HG03060 (cell line): Measurements from ENCODE around the gene TMEM176A.
"Not testable (repeated sequence)": the region's sequence is repeated elsewhere in the genome, so short reads cannot be mapped to it uniquely, and the experiment has no call there.

Experiments
- ATAC-seq: cut with Tn5 transposase; IDR thresholded peaks from one replicate; pipeline ENCODE4 v1.9.1; 2021; ENCODE audit warnings: low read depth, moderate number of reproducible peaks; ENCODE audit not compliant: unreplicated experiment

TMEM176A gene, protein sequence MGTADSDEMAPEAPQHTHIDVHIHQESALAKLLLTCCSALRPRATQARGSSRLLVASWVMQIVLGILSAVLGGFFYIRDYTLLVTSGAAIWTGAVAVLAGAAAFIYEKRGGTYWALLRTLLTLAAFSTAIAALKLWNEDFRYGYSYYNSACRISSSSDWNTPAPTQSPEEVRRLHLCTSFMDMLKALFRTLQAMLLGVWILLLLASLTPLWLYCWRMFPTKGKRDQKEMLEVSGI

DNA sequence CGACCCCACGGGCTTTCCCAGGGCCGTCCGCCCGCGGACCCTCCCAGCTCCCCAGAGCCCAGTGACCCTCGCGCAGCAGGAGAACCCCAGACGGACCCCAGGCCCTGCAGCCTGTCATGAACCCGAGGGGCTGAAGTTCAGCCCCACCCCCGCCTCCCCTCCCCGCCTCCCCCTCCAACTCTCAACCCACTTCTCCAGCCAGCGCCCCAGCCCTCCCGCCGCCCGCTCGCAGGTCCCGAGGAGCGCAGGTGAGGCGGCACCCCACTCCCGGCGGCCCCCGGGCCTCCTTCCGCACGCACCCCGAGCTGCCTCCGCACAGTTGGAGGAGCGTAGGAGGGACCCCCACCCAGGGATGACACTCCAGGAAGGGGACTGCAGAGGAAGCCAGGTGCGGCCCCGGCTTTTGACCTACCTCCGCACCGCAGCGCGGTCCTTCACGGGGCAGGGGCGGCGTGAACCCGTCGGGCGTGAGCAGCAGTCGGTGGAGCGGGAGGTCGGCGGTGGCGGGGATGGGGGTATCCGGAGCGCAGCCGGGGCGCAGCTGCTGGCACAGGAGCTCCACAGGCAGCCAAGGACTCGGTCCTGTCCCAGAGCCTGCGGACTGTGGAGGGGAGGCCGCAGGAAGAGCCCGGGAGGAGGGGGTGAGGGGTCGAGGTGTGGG lies at the start of gene TMEM176A:
Gene TMEM176A, plus strand, starts transcription at position 189 of the 661 bp plus-strand sequence. CDS start 782 bp downstream, outside the sequence.
- ATAC-seq: no peak

GRCh38 chr7:150751702-150752101 lies 48.9 kb upstream of the TMEM176A start:
- no peak for ATAC-seq

DNA sequence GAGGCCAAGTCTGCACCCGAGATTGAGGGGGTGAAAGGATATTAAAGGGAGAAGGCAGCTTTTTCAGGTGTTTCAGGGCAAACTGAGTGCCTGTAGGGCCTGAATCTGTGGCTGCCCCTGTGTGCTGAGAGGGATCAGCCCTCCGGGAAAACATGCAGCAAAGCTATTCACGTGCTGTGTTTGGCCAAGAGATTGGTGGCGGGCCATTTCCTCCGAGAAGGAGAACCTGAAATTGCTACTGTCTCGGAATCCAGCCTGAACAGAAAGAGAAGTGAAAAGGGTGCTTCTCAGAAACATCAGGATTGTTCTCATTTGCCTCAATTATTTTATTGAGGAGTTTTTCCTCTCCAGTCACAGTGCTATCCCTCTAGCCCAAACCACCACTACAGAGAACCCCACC lies 47.3 kb upstream of the TMEM176A start:
- ATAC-seq: no peak

DNA sequence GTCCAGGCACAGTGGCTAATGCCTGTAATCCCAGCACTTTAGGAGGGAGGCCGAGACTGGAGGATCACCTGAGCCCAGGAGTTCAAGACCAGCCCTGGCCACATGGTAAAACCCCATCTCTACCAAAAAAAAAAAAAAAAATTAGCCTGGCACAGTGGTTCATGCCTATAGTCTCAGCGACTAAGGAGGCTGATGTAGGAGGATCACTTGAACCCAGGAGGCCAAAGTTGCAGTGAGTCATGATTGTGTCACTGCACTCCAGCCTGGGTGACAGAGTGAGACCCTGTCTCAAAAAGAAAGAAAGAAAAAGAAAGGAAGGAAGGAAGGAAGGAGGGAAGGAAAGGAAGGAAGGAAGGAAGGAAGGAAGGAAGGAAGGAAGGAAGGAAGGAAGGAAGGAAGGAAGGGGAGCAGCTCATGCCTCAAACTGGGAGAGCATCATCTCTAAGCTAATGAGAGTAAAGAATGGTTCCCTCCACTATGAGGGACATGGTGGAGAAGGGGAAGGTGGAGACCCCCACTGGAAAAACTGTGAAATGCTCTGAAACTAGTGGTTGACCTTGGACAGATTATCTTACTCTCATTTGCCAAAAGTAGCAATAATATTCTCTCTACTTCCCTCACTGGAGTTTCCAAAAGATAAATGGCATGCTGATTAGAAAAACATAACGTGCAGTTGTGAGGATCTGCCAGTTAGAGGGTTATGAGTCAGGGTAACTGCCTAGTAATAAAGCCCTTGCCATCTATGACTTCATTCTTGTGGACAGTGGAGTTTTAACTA lies 46.6 kb upstream of the TMEM176A start:
- ATAC-seq: no peak

GRCh38 chr7:150754951-150755350 lies 45.6 kb upstream of the TMEM176A start:
- no peak for ATAC-seq

DNA sequence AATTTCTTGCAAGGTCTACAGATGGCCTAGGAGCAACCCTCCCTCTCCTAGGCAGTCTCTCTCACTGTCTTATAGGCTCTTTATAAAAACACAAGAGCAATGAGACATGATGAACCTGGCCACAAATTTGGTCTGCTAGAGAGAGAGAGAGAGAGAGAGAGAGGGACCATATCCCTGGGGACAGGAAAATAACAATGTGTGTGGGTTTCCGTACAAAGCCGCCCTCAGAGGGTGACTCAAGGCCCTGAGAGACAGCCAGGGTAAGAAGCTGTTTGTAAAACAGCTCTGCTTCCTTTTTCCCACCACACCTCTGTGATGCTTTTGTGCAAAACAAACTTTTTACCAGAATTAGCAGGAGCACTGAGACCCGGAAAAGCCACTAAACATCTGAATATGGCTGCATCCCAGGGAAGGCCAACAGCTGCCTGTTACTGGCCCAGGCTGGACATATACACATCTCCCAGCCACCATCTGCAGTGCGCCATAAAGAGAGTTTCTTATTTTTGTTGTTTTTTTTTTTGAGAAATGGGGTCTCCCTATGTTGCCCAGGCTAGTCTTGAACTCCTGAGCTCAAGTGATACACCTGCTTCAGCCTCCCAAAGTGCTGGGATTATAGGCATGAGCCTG lies 45.0 kb upstream of the TMEM176A start:
- ATAC-seq: peak; percentile 52

- ATAC-seq: no peak
These were observed 44.4 kb upstream of the TMEM176A start for GRCh38 chr7:150756166-150756565.

DNA sequence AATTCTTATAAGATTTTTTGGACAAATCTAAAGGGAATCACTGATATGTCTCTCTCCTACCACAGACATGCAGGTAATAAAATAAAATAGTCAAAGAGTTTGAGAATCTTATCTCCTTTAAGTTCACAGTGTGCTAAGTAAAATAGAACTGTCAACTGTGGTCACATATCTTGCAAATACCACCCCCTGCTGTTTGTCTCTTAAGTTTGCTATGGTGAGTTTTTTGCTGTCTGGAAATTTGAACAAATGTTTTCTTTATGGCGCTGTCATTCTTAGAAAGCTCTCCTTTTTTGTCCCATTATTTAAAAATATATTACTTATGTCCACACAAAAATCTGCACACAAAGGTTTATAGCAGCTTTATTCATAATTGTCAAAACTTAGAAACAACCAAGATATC lies 43.7 kb upstream of the TMEM176A start:
- ATAC-seq: no peak

- no peak for ATAC-seq
These were observed 41.1 kb upstream of the TMEM176A start for GRCh38 chr7:150759479-150759878.

- ATAC-seq: no peak
These were observed 34.2 kb upstream of the TMEM176A start for GRCh38 chr7:150766334-150766709.

DNA sequence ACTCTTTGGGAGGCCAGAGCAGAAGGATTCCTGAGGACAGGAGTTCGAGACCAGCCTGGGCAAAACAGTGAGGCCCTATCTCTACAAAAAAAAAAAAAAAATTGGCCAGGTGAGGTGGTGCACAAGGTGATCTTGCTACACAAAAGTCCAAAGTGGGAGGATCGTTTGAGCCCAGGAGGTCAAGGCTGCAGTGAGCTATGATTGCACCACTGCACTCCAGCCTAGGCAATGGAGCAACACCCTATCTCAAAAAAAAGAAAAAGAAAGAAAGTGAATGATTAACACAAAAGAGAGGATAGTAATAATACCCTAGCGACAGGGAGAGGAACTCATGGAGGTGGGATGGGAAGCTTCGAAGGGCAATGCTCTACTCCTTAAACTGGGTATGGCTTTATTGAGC lies 30.8 kb upstream of the TMEM176A start:
- ATAC-seq: no peak

GRCh38 chr7:150774131-150774530 lies 26.4 kb upstream of the TMEM176A start:
- ATAC-seq: not testable (repeated sequence)

- no peak for ATAC-seq
These were observed 22.4 kb upstream of the TMEM176A start for GRCh38 chr7:150778014-150778737.

GRCh38 chr7:150778738-150779301 lies 21.7 kb upstream of the TMEM176A start:
- ATAC-seq: no peak

- no peak for ATAC-seq
These were observed 20.3 kb upstream of the TMEM176A start for GRCh38 chr7:150780292-150780691.

DNA sequence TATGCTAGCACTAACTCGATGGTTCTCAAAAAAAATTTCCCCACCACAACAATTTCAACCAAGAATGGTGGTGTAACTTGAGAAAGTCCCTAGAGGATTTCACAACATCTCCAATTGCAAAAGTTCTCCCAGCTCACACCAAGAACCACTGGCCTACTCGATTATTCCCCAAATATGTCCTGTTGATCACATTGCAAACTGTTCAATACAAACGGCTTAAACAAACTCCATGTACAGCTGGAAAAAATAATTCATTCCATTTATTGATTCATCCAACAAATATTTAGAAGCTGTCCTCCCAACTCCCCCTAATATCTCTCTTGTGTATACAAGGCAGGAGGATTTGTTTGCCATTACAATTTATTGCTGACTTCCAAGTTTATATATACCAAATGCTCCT lies 19.5 kb upstream of the TMEM176A start:
- ATAC-seq: no peak

DNA sequence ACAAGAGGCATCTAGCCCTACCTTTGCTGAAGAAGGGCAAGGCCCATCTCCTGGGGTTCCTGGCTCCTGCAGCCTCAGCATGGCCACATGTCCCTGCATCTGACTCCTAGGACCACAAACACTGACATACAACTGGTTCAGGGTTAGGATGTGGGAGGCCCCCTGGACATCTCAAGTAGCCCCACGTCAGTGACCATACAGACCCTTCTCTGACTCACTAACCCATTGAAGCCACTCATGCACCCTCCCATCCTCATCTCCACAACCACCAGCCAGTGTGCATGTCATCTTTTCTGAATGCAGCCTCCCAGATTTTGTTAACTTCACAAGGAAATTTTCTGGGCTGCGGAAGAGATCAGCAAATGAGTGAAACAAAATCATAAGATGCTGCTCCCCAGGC lies 18.6 kb upstream of the TMEM176A start:
- ATAC-seq: no peak

DNA sequence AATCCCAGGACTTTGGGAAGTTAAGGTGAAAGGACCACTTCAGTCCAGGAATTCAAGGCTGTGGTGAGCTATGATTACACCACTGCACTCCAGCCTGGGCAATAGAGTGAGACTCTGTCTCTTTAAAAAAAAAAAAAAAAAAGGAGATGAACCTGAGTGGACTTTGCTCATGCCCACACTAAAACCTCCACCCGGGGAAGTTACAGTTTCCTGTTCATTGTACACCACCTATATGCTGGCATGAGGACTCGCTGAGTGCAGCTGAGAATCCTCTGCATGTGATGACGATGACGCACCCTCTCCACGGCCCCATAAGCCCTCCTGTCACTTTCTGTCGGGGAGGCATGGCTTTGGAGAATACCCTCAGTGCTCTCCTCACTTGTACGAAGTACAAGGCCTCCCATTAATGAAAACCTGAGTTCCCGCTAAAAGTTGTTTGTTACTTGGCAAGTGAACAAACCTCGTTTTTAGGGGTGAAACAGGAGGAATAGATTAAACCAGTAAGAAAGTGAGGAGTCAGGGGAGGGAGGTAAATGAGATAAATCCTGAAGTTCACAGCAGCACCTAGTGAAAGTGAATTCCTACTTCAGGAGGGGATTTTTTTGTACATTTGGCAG lies 16.3 kb upstream of the TMEM176A start:
- no peak for ATAC-seq

- ATAC-seq: no peak
These were observed 15.6 kb upstream of the TMEM176A start for GRCh38 chr7:150784954-150785353.
